SH-SY5Y (cell line): ENCODE data around the gene TERT.

Experiments used
- GATA2 ChIP-seq: IDR thresholded peaks from 2 replicates; pipeline ENCODE4 v1.6.1; 2011; ENCODE audit warnings: mild to moderate bottlenecking, low read depth, low read length
- GATA3 ChIP-seq: IDR thresholded peaks from 2 replicates; pipeline ENCODE4 v1.6.1; 2011; ENCODE audit warnings: low read depth, mild to moderate bottlenecking, low read length, moderate library complexity

TERT gene

GRCh38 chr5:1217596-1218206, 77.2 kb downstream of the TERT start:
- TF ChIP-seq GATA2 (no peak), GATA3 (no peak)

- TF ChIP-seq GATA2, result no peak
- TF ChIP-seq GATA3, result no peak
Observed at GRCh38 chr5:1216918-1217295, 78.0 kb downstream of the TERT start.

- TF ChIP-seq GATA2 (no peak), GATA3 (no peak)
Observed at GRCh38 chr5:1216211-1216917, 78.5 kb downstream of the TERT start.

- TF ChIP-seq GATA2 (no peak), GATA3 (no peak)
Observed at GRCh38 chr5:1215320-1216096, 79.4 kb downstream of the TERT start.

GRCh38 chr5:1214936-1215220, 80.0 kb downstream of the TERT start:
- no peak for TF ChIP-seq GATA3
- no peak for TF ChIP-seq GATA2

GRCh38 chr5:1214163-1214935, 80.5 kb downstream of the TERT start:
- TF ChIP-seq GATA2, result no peak
- no peak for TF ChIP-seq GATA3

GRCh38 chr5:1213508-1214162, 81.2 kb downstream of the TERT start:
- TF ChIP-seq GATA3, result no peak
- no peak for TF ChIP-seq GATA2

GRCh38 chr5:1212881-1213280, 82.0 kb downstream of the TERT start:
- TF ChIP-seq GATA3 (no peak), GATA2 (no peak)

GRCh38 chr5:1212271-1212670, 82.6 kb downstream of the TERT start:
- no peak for TF ChIP-seq GATA2
- TF ChIP-seq GATA3, result no peak

- TF ChIP-seq GATA2 (no peak), GATA3 (no peak)
Observed at GRCh38 chr5:1211701-1212100, 83.2 kb downstream of the TERT start.

GRCh38 chr5:1210832-1211251, 84.0 kb downstream of the TERT start:
- TF ChIP-seq GATA2, result no peak
- no peak for TF ChIP-seq GATA3

- no peak for TF ChIP-seq GATA3
Observed at GRCh38 chr5:1209896-1210776, 84.7 kb downstream of the TERT start.

- TF ChIP-seq GATA2 (no peak), GATA3 (no peak)
Observed at GRCh38 chr5:1209489-1209852, 85.4 kb downstream of the TERT start.
